HG03558 (cell line): ENCODE measurements around the gene HIPK3.
"Not testable (repeated sequence)": the region's sequence is repeated elsewhere in the genome, so short reads cannot be mapped to it uniquely, and the experiment has no call there.

Source experiments
- ATAC-seq: cut with Tn5 transposase; IDR thresholded peaks from one replicate; pipeline ENCODE4 v1.9.1; 2021; ENCODE audit warnings: moderate number of reproducible peaks; ENCODE audit not compliant: unreplicated experiment; ENCODE audit errors: extremely low read depth

HIPK3 gene

DNA sequence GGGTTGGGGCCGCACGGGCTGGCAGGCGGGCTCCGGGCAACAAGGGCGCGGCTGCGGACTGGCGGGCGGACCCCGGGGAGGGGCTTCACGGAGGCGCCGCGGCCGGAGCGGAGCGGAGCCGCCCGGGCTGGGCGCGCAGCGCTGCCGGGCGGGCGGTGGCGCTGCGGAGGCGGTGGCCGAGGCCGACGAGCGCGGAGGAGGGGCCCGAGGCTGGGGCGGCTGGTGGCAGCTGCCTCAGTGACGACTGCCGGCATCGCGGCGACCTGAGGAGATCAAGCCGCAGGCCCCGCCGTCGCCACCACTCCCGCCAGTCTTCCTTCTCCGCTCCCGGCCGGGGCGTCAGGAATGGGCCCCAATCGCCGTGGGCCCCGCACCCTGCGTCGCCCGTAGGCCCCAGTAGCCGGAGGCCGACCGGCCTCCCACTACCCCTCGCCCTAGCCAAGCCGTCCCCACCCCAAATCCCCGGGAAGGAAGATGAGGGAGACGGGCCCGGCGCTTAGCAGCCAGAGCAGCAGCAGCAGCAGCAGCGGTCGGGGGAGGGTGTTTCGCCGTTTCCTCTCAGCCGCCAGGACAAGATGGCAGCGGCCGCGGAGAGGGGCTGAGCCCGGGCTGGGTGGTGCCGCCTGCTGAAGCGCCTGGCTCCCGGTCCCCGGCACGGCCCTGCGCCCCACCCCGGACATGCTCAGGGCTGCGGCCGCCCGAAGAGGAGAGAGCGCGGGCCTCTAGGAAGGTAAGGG is at the start of gene HIPK3:
HIPK3 (plus strand) TSS at position 222 of the 737 bp plus-strand sequence.
- ATAC-seq = peak; percentile 66

DNA sequence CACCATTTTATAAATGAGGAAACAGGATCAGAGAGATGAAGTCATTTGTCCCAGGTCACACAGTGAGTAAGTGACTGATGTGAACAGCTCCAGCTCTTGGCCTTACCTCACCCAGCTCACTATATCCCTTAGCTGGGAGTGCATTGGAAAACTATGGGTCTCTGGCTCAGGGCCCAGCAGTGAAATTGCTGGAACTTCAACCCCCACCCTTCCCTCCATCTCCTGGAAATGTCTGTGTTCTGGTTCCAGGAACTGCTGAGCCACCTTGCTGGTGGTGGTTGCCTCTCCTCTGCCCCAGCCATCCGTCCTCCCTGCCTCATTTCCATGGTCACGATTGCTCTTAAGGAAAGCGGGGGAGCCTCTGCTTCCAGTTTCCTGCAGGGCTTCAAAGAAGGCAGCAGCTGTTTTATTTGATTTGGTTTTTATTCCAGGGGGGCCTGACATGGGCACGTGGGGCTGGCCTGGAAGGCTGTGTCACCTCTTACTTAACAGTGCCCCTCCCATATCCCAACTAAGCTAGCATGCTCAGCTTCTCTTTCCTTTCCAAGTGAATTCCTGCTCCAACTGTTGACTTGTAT is 49.7 kb upstream of the HIPK3 start:
- no peak for ATAC-seq

- no peak for ATAC-seq
Observed at GRCh38 chr11:33208150-33208549, 49.0 kb upstream of the HIPK3 start.

DNA sequence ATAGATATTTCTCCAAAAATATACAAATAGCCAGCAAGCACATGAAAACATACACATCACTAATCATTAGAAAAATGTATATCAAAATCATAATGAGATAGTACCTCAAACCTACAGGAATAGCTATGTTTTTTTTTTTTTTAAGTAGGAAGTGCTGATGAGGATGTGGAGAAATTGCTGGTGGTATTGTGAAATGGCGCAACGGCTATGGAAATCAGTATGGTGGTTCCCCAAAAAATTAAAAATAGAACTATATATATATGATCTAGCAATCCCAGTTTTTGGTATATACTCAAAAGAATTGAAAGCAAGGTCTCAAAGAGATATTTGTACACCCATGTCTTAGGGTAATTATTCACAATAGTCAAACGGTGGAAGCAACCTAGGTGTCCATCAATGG is 46.0 kb upstream of the HIPK3 start:
- no peak for ATAC-seq

- no peak for ATAC-seq
Observed at GRCh38 chr11:33211580-33211979, 45.6 kb upstream of the HIPK3 start.

GRCh38 chr11:33214187-33214586 is 43.0 kb upstream of the HIPK3 start:
- no peak for ATAC-seq

GRCh38 chr11:33214767-33215166 is 42.4 kb upstream of the HIPK3 start:
- ATAC-seq = no peak

GRCh38 chr11:33216676-33217075 is 40.5 kb upstream of the HIPK3 start:
- not testable (repeated sequence) for ATAC-seq

DNA sequence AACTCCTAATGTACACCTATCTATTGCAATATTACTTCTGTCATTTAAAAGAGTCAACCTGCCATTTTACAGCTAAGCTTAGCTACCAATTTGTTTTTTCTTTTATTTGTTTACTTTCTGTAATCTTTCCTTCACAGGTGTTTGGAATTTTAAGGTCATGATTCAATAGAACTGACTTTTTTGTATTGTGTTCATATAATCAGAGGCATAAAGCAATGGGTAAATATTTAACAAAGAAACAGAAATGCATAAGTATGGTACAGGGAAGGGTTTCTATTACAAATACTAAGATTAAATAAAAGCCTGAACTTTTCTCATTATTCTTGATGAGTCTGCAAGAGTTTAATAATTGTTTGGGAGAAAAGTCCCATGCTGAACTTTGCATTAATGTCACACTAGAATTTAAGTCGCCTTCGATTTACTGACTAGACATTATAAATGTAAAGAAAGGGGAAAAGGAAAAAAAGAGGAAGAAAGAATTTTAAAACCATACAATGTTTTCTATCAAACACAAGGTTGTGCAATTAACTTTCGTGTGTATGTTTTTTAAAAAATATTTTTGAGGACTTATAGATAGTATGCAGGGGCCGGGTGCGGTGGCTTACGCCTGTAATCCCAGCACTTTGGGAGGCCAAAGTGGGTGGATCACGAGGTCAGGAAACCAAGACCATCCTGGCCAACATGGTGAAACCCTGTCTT is 35.0 kb upstream of the HIPK3 start:
- ATAC-seq = no peak

DNA sequence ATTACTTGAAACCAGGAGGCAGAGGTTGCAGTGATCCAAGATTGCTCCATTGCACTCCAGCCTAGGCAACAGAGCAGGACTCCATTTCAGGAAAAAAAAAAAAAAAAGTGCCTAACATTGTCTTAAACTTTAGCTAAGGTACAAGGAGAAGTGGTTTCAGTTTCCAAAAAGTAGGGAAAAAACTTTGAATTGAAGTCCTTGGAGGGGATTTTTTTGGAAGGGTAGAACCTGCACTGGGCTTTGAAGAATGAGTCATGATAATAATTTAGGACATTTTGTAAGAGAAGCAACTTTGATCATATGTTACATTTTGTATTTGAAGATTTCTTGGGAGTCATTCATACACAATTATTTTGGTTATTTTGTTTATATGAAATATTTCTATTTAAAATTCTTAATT is 31.8 kb upstream of the HIPK3 start:
- no peak for ATAC-seq

- ATAC-seq = no peak
Observed at GRCh38 chr11:33227578-33228261, 29.5 kb upstream of the HIPK3 start.

GRCh38 chr11:33234397-33235190 is 22.6 kb upstream of the HIPK3 start:
- no peak for ATAC-seq

DNA sequence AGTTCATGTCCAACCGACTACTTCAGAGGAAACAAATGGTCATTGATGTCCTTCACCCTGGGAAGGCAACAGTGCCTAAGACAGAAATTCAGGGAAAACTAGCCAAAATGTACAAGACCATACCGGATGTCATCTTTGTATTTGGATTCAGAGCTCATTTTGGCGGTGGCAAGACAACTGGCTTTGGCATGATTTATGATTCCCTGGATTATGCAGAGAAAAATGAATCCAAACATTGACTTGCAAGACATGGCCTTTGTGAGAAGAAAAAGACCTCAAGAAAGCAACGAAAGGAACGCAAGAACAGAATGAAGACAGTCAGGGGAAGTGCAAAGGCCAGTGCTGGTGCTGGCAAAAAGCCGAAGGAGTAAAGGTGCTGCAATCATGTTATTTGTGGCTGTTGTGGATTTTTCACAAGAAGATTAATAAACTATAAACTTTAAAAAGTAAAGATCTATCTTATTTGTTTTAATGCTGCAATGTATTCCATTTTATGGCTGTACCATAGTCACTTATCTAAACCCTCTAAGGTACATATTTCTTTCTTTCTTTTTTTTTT is 20.1 kb upstream of the HIPK3 start:
- ATAC-seq = no peak

- no peak for ATAC-seq
Observed at GRCh38 chr11:33242575-33242974, 14.6 kb upstream of the HIPK3 start.

GRCh38 chr11:33243654-33244053 is 13.5 kb upstream of the HIPK3 start:
- ATAC-seq = not testable (repeated sequence)

DNA sequence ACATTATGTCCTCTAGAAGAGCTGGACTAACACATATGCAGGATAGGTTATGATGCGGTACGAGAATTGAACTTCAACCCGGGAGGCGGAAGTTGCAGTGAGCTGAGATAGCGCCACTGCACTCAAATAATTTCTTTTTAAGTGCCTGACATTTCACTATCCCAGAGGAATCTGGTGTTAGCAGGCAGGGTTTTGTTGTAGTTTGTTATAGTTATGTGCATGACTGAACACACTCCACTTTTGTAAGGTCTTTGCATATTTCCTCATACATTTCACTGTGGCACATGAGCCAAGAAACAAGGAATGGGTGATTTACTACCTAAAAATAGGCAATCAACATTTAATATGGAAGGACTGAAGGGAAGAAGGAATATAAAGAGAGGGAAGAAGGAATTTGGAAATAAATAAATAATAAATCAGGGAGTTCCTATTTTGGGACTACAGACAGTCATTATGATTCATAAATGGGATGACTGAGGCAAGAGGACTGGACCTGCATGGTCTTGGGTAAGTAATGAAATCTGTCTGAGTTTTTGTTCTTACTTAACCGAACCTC is 8.7 kb upstream of the HIPK3 start:
- ATAC-seq = no peak

DNA sequence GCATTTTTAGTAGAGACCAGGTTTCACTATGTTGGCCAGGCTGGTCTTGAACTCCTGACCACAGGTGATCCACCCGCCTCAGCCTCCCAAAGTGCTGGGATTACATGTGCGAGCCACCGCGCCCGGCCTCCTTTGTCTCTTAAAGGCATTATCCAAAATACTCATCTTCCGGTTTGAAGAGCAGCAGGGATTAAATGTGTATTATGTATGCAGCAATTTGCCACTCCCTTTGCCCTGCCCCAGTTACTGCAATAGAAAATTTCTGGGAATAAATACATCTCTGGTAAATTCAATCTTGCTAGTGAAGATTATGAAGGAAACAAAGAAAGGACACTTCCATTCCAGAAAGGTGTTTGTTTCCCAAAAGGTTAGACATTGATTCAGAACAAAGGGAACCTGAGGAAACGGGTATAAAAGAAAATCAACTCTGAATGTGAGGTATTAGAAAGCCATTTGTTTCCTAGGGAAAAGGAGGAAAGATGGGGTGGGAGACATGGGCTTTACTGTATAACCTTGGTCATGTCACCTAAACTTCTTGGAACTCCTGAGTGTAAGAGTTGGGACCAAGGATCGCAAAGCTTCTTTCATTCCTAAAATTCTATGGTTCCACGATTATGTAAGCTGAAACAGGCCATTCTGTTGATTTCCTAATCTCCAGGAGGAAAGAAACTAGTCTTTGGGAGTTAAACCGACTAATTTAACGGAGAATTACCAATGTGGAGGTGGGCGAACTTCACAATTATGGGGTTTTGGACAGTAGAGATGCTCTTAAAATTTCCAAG is 959 bp upstream of the HIPK3 start:
- ATAC-seq = no peak

DNA sequence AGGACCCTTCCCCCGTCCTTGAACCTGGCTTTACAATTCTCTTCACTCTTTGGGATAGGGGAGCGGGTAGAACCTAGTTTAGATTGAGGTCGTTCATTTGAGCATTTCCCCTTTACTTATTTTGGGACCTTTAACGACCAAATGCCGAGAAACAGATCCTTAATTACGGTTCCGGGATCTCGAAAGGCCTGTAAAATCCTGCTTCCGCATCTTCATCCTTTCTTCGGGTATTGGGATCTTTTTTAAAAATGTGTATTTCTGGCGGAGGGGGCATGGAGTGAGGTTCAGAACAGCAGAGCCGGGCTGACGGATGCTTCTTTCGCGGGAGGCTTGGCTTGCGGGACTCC is 395 bp upstream of the HIPK3 start:
- no peak for ATAC-seq
